ENCODE measurements around the gene WNT10A. TPM values are rescaled to one million over a fixed set of nuclear protein-coding genes. Genes with fewer than 3 reads are reported as not detected.
A peak's percentile ranks its signal among the peaks of the same experiment; 100 is the strongest.

Gene WNT10A
- total and polyA plus RNA-seq, 9 of the 15 experiments (the other 6 are each of a cell fraction or from before 2014, with no cell fraction given) = not detected

- TF ChIP-seq MGA (IDR thresholded peaks at IDR 0.05) (peak; percentile 84), ZNF347 (CRISPR knock-in tag; IDR thresholded peaks at IDR 0.05; ENCODE audit: low read depth) (no peak), POLR2G (IDR thresholded peaks at IDR 0.05; ENCODE audit: low read depth, low read length) (peak; percentile 92), PRMT5 (CRISPR knock-in tag; IDR thresholded peaks at IDR 0.05) (no peak), CREB1 (IDR thresholded peaks at IDR 0.05) (peak; percentile 60), CREB1 (CRISPR knock-in tag; IDR thresholded peaks at IDR 0.05) (peak; percentile 78)
- TF ChIP-seq, protein P1, sequence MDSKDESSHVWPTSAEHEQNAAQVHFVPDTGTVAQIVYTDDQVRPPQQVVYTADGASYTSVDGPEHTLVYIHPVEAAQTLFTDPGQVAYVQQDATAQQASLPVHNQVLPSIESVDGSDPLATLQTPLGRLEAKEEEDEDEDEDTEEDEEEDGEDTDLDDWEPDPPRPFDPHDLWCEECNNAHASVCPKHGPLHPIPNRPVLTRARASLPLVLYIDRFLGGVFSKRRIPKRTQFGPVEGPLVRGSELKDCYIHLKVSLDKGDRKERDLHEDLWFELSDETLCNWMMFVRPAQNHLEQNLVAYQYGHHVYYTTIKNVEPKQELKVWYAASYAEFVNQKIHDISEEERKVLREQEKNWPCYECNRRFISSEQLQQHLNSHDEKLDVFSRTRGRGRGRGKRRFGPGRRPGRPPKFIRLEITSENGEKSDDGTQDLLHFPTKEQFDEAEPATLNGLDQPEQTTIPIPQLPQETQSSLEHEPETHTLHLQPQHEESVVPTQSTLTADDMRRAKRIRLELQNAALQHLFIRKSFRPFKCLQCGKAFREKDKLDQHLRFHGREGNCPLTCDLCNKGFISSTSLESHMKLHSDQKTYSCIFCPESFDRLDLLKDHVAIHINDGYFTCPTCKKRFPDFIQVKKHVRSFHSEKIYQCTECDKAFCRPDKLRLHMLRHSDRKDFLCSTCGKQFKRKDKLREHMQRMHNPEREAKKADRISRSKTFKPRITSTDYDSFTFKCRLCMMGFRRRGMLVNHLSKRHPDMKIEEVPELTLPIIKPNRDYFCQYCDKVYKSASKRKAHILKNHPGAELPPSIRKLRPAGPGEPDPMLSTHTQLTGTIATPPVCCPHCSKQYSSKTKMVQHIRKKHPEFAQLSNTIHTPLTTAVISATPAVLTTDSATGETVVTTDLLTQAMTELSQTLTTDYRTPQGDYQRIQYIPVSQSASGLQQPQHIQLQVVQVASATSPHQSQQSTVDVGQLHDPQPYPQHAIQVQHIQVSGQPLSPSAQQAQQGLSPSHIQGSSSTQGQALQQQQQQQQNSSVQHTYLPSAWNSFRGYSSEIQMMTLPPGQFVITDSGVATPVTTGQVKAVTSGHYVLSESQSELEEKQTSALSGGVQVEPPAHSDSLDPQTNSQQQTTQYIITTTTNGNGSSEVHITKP (IDR thresholded peaks at IDR 0.05; ENCODE audit: partially characterized antibody) = peak; percentile 43
Observed at GRCh38 chr2:218908721-218909619, 28.3 kb downstream of the WNT10A start (continued).

Measured in K562 (cell line).